ENCODE results near the gene BAZ2B. TPM values are rescaled to one million over a fixed set of nuclear protein-coding genes. Genes with fewer than 3 reads are reported as not detected.
"Not testable (repeated sequence)": the region's sequence is repeated elsewhere in the genome, so short reads cannot be mapped to it uniquely, and the experiment has no call there.

BAZ2B gene
- 35.3 TPM for total RNA-seq
- long read RNA-seq, partial matches to known transcripts, result 0 of 3 reads
- long read RNA-seq, other reads (novel, unspliced or antisense), result 3 of 3 reads

DNA sequence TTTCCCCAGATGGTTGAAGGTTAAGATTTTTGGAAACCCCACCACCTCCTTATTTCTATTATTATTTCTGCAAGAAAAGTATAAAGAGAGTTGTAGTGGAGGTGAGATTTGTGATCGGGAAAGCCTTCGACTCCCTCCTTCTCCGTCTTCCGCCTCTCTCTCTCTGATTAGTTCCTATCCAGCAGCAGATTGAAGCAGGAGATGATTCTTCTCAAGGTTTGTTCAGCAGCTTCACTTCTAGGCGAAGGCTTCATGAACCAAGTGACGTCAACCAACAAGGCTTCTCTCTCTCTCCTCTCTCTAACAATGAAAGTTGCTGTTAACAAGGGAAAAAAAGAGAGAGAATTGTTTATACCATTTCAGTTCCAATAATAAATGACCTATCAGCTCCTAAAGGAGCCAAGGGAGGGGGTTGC, at the start of gene BAZ2B:
Gene BAZ2B (minus strand): TSS at position 263 of the 416 bp plus-strand sequence. CDS start 137,829 bp downstream, outside the sequence.
- no peak for DNase-seq (ENCODE audit: missing footprints)
- ATAC-seq, result peak; percentile 26
- intact Hi-C loops (cut with DNase I), result loop anchor here (10.0 kb wide), 1 partner anchor 331 kb away; the partner anchor contains the start of gene WDSUB1

DNA sequence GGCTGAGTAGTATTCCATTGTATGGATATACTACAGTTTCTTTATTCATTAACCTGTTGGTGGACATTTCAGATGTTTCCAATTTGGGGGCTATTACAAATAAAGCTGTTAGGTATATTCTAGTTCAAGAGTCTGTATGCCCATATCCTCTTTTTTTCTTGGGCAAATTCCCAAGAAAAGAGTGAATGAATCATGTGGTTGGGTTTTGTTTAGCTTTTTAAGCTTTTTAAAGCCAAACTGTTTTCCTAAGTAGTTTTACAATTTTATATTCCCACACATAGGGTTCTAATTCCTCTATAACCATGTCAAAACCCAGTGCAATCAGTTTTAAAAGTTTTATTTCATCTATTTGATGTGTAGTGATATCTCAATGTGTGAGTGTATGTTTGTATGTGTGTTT, 44.9 kb upstream of the BAZ2B start:
- no peak for DNase-seq (ENCODE audit: missing footprints)
- intact Hi-C loops (cut with DNase I), result no loop called here
- ATAC-seq, result no peak

GRCh38 chr2:159658881-159659873, 42.8 kb upstream of the BAZ2B start:
- intact Hi-C loops (cut with DNase I), result no loop called here
- ATAC-seq (peak; percentile 81), DNase-seq (ENCODE audit: missing footprints) (no peak)

- DNase-seq (ENCODE audit: missing footprints) (no peak), ATAC-seq (no peak)
- intact Hi-C loops (cut with DNase I), result no loop called here
Observed at GRCh38 chr2:159653962-159654361, 37.6 kb upstream of the BAZ2B start.

- ATAC-seq (no peak), DNase-seq (ENCODE audit: missing footprints) (no peak)
- intact Hi-C loops (cut with DNase I), result no loop called here
Observed at GRCh38 chr2:159651884-159652283, 35.5 kb upstream of the BAZ2B start.

DNA sequence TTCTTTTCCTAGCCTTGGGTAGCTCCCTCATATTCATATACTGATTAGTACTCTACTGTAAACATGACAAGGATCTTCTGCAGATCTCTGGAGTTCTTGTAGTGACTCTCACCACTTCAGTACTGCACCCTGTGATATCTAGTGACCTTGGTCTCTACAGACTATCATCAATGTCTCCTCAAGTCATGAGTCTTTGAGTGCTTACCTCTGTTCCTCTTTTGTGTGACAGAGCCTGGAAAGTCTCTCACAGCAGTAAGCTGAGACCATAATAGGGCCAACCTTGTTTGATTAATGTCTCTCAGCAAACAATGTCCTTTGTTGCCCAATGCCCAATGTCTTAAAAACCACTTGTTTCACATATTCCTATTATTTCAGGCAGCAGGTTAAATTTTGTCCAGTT, 34.2 kb upstream of the BAZ2B start:
- peak; percentile 23 for ATAC-seq
- DNase-seq (ENCODE audit: missing footprints), result no peak
- intact Hi-C loops (cut with DNase I), result no loop called here

- DNase-seq (ENCODE audit: missing footprints) (no peak), ATAC-seq (no peak)
- intact Hi-C loops (cut with DNase I), result no loop called here
Observed at GRCh38 chr2:159648643-159649042, 32.3 kb upstream of the BAZ2B start.

- intact Hi-C loops (cut with DNase I), result no loop called here
- DNase-seq (ENCODE audit: missing footprints), result no peak
Observed at GRCh38 chr2:159647667-159648066, 31.3 kb upstream of the BAZ2B start.

GRCh38 chr2:159640176-159640575, 23.8 kb upstream of the BAZ2B start:
- intact Hi-C loops (cut with DNase I), result no loop called here
- DNase-seq (ENCODE audit: missing footprints) (no peak), ATAC-seq (no peak)

More at GRCh38 chr2:159647667-159648066, 31.3 kb upstream of the BAZ2B start:
- no peak for ATAC-seq

DNA sequence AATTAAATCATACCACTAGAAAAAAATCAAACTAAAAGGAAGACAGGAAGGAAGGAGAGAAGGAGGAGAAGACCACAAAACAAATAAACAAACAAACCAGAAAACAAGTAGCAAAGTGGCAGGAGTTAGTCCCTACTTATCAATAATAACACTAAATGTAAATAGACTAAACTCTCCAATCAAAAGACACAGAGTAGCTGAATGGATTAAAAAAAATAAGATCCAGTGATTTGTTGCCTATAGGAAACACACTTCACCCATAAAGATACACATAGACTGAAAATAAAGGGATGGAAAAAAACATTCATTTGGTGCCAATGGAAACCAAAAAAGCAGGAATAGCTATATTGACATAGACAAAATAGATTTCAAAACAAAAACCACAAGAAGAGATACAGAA, 23.4 kb upstream of the BAZ2B start:
- no peak for ATAC-seq
- intact Hi-C loops (cut with DNase I), result no loop called here
- no peak for DNase-seq (ENCODE audit: missing footprints)

DNA sequence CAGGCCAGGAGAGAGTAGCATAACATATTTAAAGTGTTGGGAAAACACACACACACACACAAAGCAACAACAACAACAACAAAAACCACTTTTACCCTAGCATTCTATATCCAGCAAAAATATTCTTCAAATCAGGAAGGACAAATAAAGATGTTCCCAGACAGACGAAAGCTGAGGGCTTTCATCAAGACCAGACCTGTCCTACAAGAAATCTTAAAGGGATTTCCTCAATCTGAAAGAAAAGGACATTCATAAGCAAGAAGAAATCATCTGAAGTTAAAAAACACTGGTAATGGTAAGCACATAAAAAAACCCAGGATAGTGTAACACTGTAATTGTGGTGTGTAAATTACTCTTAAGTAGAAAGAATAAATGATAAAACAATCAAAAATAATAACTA, 22.7 kb upstream of the BAZ2B start:
- DNase-seq (ENCODE audit: missing footprints), result no peak
- ATAC-seq, result no peak
- intact Hi-C loops (cut with DNase I), result no loop called here

GRCh38 chr2:159637988-159638501, 21.7 kb upstream of the BAZ2B start:
- ATAC-seq (no peak), DNase-seq (ENCODE audit: missing footprints) (no peak)
- intact Hi-C loops (cut with DNase I), result no loop called here

- ATAC-seq (no peak), DNase-seq (ENCODE audit: missing footprints) (no peak)
- intact Hi-C loops (cut with DNase I), result no loop called here
Observed at GRCh38 chr2:159637240-159637639, 20.9 kb upstream of the BAZ2B start.

DNA sequence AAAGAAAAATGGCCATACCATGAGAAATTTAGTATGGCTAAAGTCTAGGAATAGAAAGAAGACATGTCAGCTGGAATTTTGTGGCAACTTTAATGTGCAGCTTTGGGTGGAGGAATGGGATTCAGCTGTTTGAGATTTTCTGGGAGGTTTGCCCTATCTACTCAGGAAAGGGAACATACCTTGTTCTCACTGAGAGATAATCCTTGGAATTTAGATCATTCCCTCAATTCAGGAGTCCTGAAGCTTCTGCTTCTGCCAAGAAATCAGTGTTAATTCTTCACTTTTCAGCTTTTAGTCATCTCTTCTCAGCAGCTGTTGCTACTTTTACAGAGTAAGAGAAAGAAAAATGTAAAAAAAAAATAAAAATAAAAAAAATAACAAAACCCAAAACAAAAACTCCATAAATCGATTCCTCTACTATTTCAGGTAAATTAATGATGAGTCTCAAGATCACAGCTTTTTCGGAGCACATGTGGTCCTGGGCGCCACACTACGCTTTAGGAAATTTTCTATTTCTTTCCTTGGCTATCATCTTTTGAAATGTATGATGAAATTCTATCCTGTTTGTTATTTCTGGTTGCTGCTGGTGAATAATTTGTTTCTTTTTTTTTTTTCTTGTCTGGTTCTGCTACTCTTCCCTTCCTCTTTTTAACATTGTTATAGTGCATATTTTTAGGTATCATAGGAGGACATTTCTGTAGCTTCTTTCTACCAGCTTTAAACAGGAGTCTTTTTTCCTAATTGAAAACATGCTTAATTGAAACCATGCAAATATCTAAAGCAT, 18.9 kb upstream of the BAZ2B start:
- ATAC-seq (no peak), DNase-seq (ENCODE audit: missing footprints) (no peak)
- intact Hi-C loops (cut with DNase I), result no loop called here

- ATAC-seq (no peak), DNase-seq (ENCODE audit: missing footprints) (no peak)
- intact Hi-C loops (cut with DNase I), result no loop called here
Observed at GRCh38 chr2:159633219-159633618, 16.9 kb upstream of the BAZ2B start.

DNA sequence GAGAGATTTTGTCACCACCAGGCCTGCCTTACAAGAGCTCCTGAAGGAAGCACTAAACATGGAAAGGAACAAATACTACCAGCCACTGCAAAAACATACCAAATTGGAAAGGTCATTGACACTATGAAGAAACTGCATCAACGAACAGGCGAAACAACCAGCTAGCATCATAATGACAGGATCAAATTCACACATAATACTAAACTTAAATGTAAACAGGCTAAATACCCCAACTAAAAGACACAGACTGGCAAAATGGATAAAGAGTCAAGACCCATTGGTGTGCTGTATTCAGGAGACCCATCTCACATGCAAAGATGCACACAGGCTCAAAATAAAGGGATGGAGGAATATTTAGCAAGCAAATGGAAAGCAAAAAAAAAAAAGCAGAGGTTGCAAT, 9.3 kb upstream of the BAZ2B start:
- intact Hi-C loops (cut with DNase I); DNase-seq (ENCODE audit: missing footprints); ATAC-seq: not testable (repeated sequence)

DNA sequence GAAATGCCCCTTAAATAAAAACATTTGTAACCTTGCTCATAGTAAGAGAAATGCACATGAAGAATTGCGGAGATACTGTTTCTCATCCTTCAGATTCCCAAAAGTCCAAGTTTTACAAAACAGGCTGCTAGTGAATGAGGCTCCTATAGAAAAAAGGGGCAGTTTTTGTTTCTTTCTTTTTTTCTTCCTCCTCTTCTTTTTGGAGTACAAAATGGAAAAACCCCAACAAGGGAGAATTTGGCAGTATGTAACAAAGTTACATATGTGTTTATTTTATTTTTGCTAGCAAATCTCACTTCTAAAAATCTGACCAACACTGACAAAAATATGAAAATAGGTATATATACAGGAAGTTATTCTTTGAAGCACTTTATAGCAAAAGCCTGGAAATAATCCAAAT, 7.1 kb upstream of the BAZ2B start:
- ATAC-seq (no peak), DNase-seq (ENCODE audit: missing footprints) (no peak)
- intact Hi-C loops (cut with DNase I), result no loop called here

- DNase-seq (ENCODE audit: missing footprints), result no peak
- no peak for ATAC-seq
- intact Hi-C loops (cut with DNase I), result no loop called here
Observed at GRCh38 chr2:159622966-159623365, 6.6 kb upstream of the BAZ2B start.

DNA sequence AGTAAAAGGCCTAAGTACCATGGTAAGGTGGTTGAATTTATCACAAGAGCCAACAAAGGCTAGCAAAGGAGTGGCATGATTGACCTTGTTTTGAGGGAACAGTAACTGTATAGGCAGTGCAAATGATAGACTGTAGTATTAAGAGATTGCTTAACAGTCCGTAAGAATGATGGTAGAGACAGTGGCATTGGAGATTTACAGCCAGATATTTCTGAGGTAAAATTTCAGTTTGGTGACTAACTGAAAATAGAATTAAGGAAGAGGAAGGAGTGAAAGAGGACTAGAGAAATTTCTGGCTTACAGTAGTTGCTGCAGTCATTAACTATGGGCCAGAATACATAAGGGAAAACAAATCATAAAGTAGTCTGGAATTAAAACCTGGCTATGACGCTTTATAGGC, 4.4 kb upstream of the BAZ2B start:
- intact Hi-C loops (cut with DNase I), result no loop called here
- DNase-seq (ENCODE audit: missing footprints) (no peak), ATAC-seq (no peak)
